ENCODE measurements around the gene KRTAP4-16. TPM values are rescaled to one million over a fixed set of nuclear protein-coding genes. Genes with fewer than 3 reads are reported as not detected.
"Not testable (repeated sequence)": the region's sequence is repeated elsewhere in the genome, so short reads cannot be mapped to it uniquely, and the experiment has no call there.

KRTAP4-16 gene
- total RNA-seq, 6 donors from 2014 or later, result not detected

GRCh38 chr17:41121742-41122141 is 19.7 kb upstream of the KRTAP4-16 start:
- no peak overlapping the region for H3K27ac ChIP-seq
- 84 to 92% methylated on average over 2 of the region's 2 CpGs for WGBS, 2 donors
- H3K27me3 ChIP-seq, result no peaks in the 10 kb centered on the region
- H3K9me3 ChIP-seq, result no peaks in the 10 kb centered on the region
- H3K36me3 ChIP-seq, result no peaks in the 10 kb centered on the region
- ATAC-seq (ENCODE audit: low FRiP score in 2 of 2), result no peak
- H3K4me1 ChIP-seq, result no peaks in the 10 kb centered on the region
- TF ChIP-seq EP300 (IDR thresholded peaks at IDR 0.05) (no peak), POLR2A (IDR thresholded peaks at IDR 0.05) (no peak), POLR2AphosphoS5 (IDR thresholded peaks at IDR 0.05) (no peak), CTCF (IDR thresholded peaks at IDR 0.05) (no peak)
- no peak for DNase-seq
- H3K4me3 ChIP-seq, result no peak overlapping the region

GRCh38 chr17:41119696-41120690 is 18.0 kb upstream of the KRTAP4-16 start:
- not testable (repeated sequence) for H3K4me3 ChIP-seq; H3K9me3 ChIP-seq; H3K27me3 ChIP-seq; H3K36me3 ChIP-seq; H3K4me1 ChIP-seq; ATAC-seq (ENCODE audit: low FRiP score in 2 of 2); DNase-seq; H3K27ac ChIP-seq
- WGBS, 2 donors, result 42 to 47% methylated on average over 11 of the region's 11 CpGs

GRCh38 chr17:41118721-41119120 is 16.7 kb upstream of the KRTAP4-16 start:
- Histone ChIP-seq H3K4me3 (no peak overlapping the region), H3K4me1 (no peaks in the 10 kb centered on the region), H3K27ac (no peak overlapping the region), H3K36me3 (no peaks in the 10 kb centered on the region), H3K27me3 (no peaks in the 10 kb centered on the region), H3K9me3 (no peaks in the 10 kb centered on the region)
- TF ChIP-seq POLR2AphosphoS5 (IDR thresholded peaks at IDR 0.05) (no peak), CTCF (IDR thresholded peaks at IDR 0.05) (no peak), EP300 (IDR thresholded peaks at IDR 0.05) (no peak), POLR2A (IDR thresholded peaks at IDR 0.05) (no peak)
- 91 to 96% methylated on average over 4 of the region's 4 CpGs for WGBS, 2 donors
- no peak for ATAC-seq (ENCODE audit: low FRiP score in 2 of 2)
- DNase-seq, result no peak

- ATAC-seq (ENCODE audit: low FRiP score in 2 of 2); H3K27me3 ChIP-seq; H3K4me3 ChIP-seq; H3K9me3 ChIP-seq; H3K27ac ChIP-seq; H3K36me3 ChIP-seq; H3K4me1 ChIP-seq: not testable (repeated sequence)
- peak in 1 of 2 donors; percentile 68 for DNase-seq
- WGBS, 2 donors, result 78 to 79% methylated on average over 10 of the region's 10 CpGs
Measured at GRCh38 chr17:41117846-41118386, 15.9 kb upstream of the KRTAP4-16 start, which contains the start of gene KRTAP4-11. KRTAP4-11 (minus strand) TSS chr17:41118373; CDS start chr17:41118315, 58 bp downstream.

DNA sequence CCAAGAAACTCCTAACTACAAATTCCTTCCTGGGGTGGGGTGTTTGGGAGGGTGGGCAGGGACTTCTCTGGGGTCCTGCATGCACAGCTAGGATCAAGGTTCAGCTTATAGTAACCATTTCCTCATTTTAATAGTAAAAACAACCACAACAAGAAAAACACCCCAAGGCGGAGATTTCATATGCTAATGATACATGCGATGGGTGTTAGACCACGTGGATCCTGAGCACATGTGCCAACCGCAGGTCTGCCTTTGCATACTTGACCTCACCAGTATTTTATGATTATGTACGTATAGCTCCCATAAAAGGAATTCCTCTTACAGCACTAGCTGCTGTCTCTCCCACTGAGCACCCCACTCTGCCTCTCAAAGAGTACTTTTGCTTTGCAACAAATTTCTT is 14.3 kb upstream of the KRTAP4-16 start:
- Histone ChIP-seq H3K9me3 (no peaks in the 10 kb centered on the region), H3K27me3 (no peaks in the 10 kb centered on the region), H3K4me3 (no peak overlapping the region), H3K4me1 (no peaks in the 10 kb centered on the region), H3K36me3 (no peaks in the 10 kb centered on the region), H3K27ac (no peak overlapping the region)
- 50 to 56% methylated on average over 5 of the region's 5 CpGs for WGBS, 2 donors
- DNase-seq (no peak), ATAC-seq (ENCODE audit: low FRiP score in 2 of 2) (no peak)
- no peak for TF ChIP-seq POLR2A (IDR thresholded peaks at IDR 0.05)
- TF ChIP-seq EP300 (IDR thresholded peaks at IDR 0.05), result no peak
- no peak for TF ChIP-seq POLR2AphosphoS5 (IDR thresholded peaks at IDR 0.05)
- TF ChIP-seq CTCF (IDR thresholded peaks at IDR 0.05), result no peak
